Lower lobe of right lung (tissue), 2 donors: Measurements from ENCODE around the gene CALCOCO2. TPM values are rescaled to one million over a fixed set of nuclear protein-coding genes. Genes with fewer than 3 reads are reported as not detected.

Source experiments
- ATAC-seq, 2 donors: fragments of 200-7000 bp; cut with Tn5 transposase; one replicate each; pipeline ENCODE4 v1.9.1; 2020 to 2022; ENCODE audit warnings: mild to moderate bottlenecking in 2 of 2, moderate library complexity in 2 of 2
- DNase-seq: peaks from one replicate; pipeline ENCODE4 v3.0.0-alpha.2; 2020
- H3K27ac ChIP-seq: fragments of 200-600 bp; one replicate; pipeline ENCODE4 v1.8.0; 2022
- H3K27me3 ChIP-seq: fragments of 200-600 bp; one replicate; pipeline ENCODE4 v1.8.0; 2022; ENCODE audit warnings: low read depth
- H3K36me3 ChIP-seq: fragments of 200-600 bp; one replicate; pipeline ENCODE4 v1.8.0; 2022; ENCODE audit warnings: mild to moderate bottlenecking
- H3K4me1 ChIP-seq: fragments of 200-600 bp; one replicate; pipeline ENCODE4 v1.8.0; 2022
- H3K4me3 ChIP-seq: fragments of 200-600 bp; one replicate; pipeline ENCODE4 v1.8.0; 2022; ENCODE audit warnings: mild to moderate bottlenecking
- H3K9me3 ChIP-seq: fragments of 200-600 bp; one replicate; pipeline ENCODE4 v1.8.0; 2022
- CTCF ChIP-seq: fragments of 200-600 bp; IDR thresholded peaks from one replicate; pipeline ENCODE4 v1.8.0; 2022; ENCODE audit warnings: antibody characterized with exemption, mild to moderate bottlenecking
- intact Hi-C: fragments of 100-400 bp; cut with DNase I; formaldehyde crosslinking; loops from one replicate; pipeline ENCODE4 v1.11.0; 2022
- long read RNA-seq: library from polyadenylated mRNA; unstranded; transcript quantifications from one replicate; pipeline ENCODE4 v2.0.0, GENCODE V29; 2021
- total RNA-seq: library from RNA; stranded (reverse); fragmentation: NEBNext Ultra II Directional; extraction: Animal tissue kit (Norgen Biotek cat#: 25700); gene quantifications from one replicate; pipeline ENCODE4 v1.2.1, GENCODE V29; 2021
- donor health status: DM: no; HTN: yes; CAD: no; lungs with severe emphysema.

Gene CALCOCO2
- total RNA-seq = 174 TPM
- long read RNA-seq, transcript CALCOCO2-201 (13 exons, 3,682 nt) = major isoform, 162 of 209 reads
- long read RNA-seq, partial matches to known transcripts = 20 of 209 reads
- long read RNA-seq, other reads (novel, unspliced or antisense) = 23 of 209 reads

GRCh38 chr17:48830840-48831548 lies at the start of gene CALCOCO2:
Gene CALCOCO2, plus strand, starts transcription at chr17:48831035. Its CDS starts 10,673 bp downstream, at chr17:48841708.
- peak; percentile 97 for DNase-seq
- intact Hi-C loops = no loop called here
- peaks cover 44% of the 10 kb centered on the region for H3K4me1 ChIP-seq
- peak within 1 kb of the TSS; percentile 86 for H3K4me3 ChIP-seq
- H3K27ac ChIP-seq = peak within 1 kb of the TSS; percentile 98
- H3K36me3 ChIP-seq = peaks cover 8% of the 10 kb centered on the region
- TF ChIP-seq CTCF = peak; percentile 12
- ATAC-seq = peak; percentile 99
- H3K9me3 ChIP-seq = no peaks in the 10 kb centered on the region
- no peaks in the 10 kb centered on the region for H3K27me3 ChIP-seq

GRCh38 chr17:48787828-48788227 lies 43.0 kb upstream of the CALCOCO2 start:
- Histone ChIP-seq H3K4me1 (peaks cover 9% of the 10 kb centered on the region), H3K36me3 (no peaks in the 10 kb centered on the region), H3K27ac (no peak overlapping the region), H3K9me3 (no peaks in the 10 kb centered on the region), H3K4me3 (no peak overlapping the region), H3K27me3 (peaks cover 8% of the 10 kb centered on the region)
- intact Hi-C loops = no loop called here
- ATAC-seq = no peak
- no peak for DNase-seq
- TF ChIP-seq CTCF = no peak

GRCh38 chr17:48790607-48791127 lies 40.2 kb upstream of the CALCOCO2 start:
- Histone ChIP-seq H3K27ac (no peak overlapping the region), H3K36me3 (no peaks in the 10 kb centered on the region), H3K27me3 (peaks cover 8% of the 10 kb centered on the region), H3K4me3 (no peak overlapping the region), H3K9me3 (no peaks in the 10 kb centered on the region), H3K4me1 (peaks cover 9% of the 10 kb centered on the region)
- intact Hi-C loops = no loop called here
- no peak for TF ChIP-seq CTCF
- ATAC-seq (peak in 1 of 2 donors; percentile 31), DNase-seq (no peak)

- Histone ChIP-seq H3K4me3 (no peak overlapping the region), H3K27me3 (peaks cover 8% of the 10 kb centered on the region), H3K27ac (no peak overlapping the region), H3K4me1 (peaks cover 9% of the 10 kb centered on the region), H3K9me3 (no peaks in the 10 kb centered on the region), H3K36me3 (no peaks in the 10 kb centered on the region)
- peak; percentile 78 for TF ChIP-seq CTCF
- intact Hi-C loops = no loop called here
- ATAC-seq (peak; percentile 87 to 91), DNase-seq (peak; percentile 62)
These were observed 39.5 kb upstream of the CALCOCO2 start for GRCh38 chr17:48791128-48792032.

- intact Hi-C loops = no loop called here
- Histone ChIP-seq H3K27me3 (peaks cover 8% of the 10 kb centered on the region), H3K4me3 (no peak overlapping the region), H3K4me1 (peaks cover 9% of the 10 kb centered on the region), H3K27ac (no peak overlapping the region), H3K9me3 (no peaks in the 10 kb centered on the region), H3K36me3 (no peaks in the 10 kb centered on the region)
- no peak for TF ChIP-seq CTCF
- no peak for ATAC-seq
- DNase-seq = no peak
These were observed 38.6 kb upstream of the CALCOCO2 start for GRCh38 chr17:48792033-48792798.
